DND-41 (cell line): ENCODE results near the gene NDUFS5.

Source experiments
- ATAC-seq: fragments of 200-7000 bp; cut with Tn5 transposase; 3 replicates; pipeline ENCODE4 v1.9.1; 2021; ENCODE audit warnings: low read depth; ENCODE audit not compliant: insufficient read depth
- DNase-seq: peaks from one replicate; pipeline ENCODE4 v3.0.0-alpha.2; 2020
- H2AFZ ChIP-seq: 2 replicates; pipeline ENCODE4 v1.6.0; 2012; ENCODE audit warnings: low read depth, low read length
- H3K27ac ChIP-seq: 2 replicates; pipeline ENCODE4 v1.5.1; 2012; ENCODE audit warnings: low read length, inconsistent platforms
- H3K27me3 ChIP-seq: fragments of 200-600 bp; sonication (generic); 2 replicates; pipeline ENCODE4 v1.6.0; 2012; ENCODE audit warnings: low read length, mild to moderate bottlenecking, inconsistent platforms; ENCODE audit not compliant: insufficient read depth, poor library complexity
- H3K36me3 ChIP-seq: 2 replicates; pipeline ENCODE4 v1.5.1; 2012; ENCODE audit warnings: low read length, inconsistent platforms; ENCODE audit not compliant: insufficient read depth
- H3K4me1 ChIP-seq: 2 replicates; pipeline ENCODE4 v1.5.1; 2012; ENCODE audit warnings: mild to moderate bottlenecking, low read length; ENCODE audit not compliant: insufficient read depth
- H3K4me2 ChIP-seq: 2 replicates; pipeline ENCODE4 v1.6.0; 2012; ENCODE audit warnings: mild to moderate bottlenecking, moderate library complexity, low read length, inconsistent platforms; ENCODE audit not compliant: insufficient read depth
- H3K4me3 ChIP-seq, 2 experiments: fragments of 200-600 bp in 1 of 2; shearing (Covaris generic) in 1 of 2; 2 replicates each; pipeline ENCODE4 v1.5.1; 2012 to 2016; ENCODE audit warnings: inconsistent platforms in 2 of 2, low read length in 2 of 2, mild to moderate bottlenecking in 2 of 2, low read depth in 1 of 2, moderate library complexity in 1 of 2
- H3K79me2 ChIP-seq: 2 replicates; pipeline ENCODE4 v1.6.0; 2012; ENCODE audit warnings: low read length, inconsistent platforms; ENCODE audit not compliant: insufficient read depth
- H3K9ac ChIP-seq: 2 replicates; pipeline ENCODE4 v1.6.0; 2012; ENCODE audit warnings: low read depth, mild to moderate bottlenecking, inconsistent platforms, low read length, moderate library complexity
- H3K9me3 ChIP-seq: 2 replicates; pipeline ENCODE4 v1.5.1; 2012; ENCODE audit warnings: low read length, moderate library complexity, mild to moderate bottlenecking, inconsistent platforms; ENCODE audit not compliant: insufficient read depth, severe bottlenecking
- H4K20me1 ChIP-seq: 2 replicates; pipeline ENCODE4 v1.6.0; 2012; ENCODE audit warnings: low read length; ENCODE audit not compliant: insufficient read depth
- CTCF ChIP-seq: IDR thresholded peaks from 2 replicates; pipeline ENCODE4 v1.5.1; 2012; ENCODE audit warnings: borderline replicate concordance, low read length, moderate library complexity, mild to moderate bottlenecking; ENCODE audit not compliant: poor library complexity, severe bottlenecking; ENCODE audit errors: extremely low read depth
- EZH2 ChIP-seq: IDR thresholded peaks from 3 replicates; pipeline ENCODE4 v1.6.1; 2012; ENCODE audit warnings: borderline replicate concordance, low read depth, mild to moderate bottlenecking, moderate library complexity, low read length, inconsistent platforms; ENCODE audit not compliant: severe bottlenecking

Gene NDUFS5

DNA sequence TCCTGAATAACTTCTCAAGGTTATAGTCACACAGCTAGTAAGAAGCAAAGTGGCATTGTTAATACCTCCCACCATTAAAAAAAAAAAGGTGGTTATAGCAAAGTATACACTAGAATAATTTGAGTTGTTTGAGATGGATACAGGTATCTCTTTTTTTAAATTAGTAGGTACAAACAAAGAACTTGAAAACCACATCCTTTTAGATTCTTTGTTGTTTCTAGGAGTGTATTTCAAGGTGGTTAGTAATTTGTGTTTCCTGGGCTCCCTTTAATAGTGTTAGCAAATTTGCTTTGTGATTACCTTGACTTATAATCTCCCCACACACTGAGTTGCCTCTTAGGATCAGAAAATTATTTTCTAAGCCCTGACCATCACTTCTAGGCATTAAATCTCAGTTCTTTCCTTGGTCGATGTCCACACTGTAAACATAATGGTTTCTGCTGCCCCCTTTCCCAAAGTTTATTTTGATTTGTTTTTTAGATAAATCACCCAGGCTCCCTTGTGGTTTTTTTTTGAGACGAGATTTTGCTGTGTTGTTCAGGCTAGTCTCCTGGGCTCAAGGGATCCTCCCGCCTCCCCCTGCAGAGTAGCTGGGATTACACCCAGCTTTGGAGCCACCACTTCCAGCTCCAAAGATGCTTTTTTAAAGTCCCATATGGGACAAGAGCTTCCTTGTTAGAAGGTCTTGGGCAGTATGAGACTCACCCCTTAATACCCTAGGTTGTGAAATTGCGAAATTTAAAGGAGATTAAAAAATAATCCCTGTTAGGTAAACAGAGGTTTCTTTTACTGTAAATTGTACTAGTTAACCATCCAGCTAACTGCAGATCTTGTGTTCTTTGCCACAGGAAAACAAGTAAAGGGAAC, 28.9 kb upstream of the NDUFS5 start:
- Histone ChIP-seq H3K79me2 (peaks cover 84% of the 10 kb centered on the region), H2AFZ (no peak overlapping the region), H3K4me1 (peaks cover 25% of the 10 kb centered on the region), H4K20me1 (peaks cover 57% of the 10 kb centered on the region), H3K4me2 (no peak overlapping the region), H3K27me3 (no peaks in the 10 kb centered on the region), H3K9ac (no peak overlapping the region), H3K4me3 (no peak overlapping the region), H3K36me3 (peaks cover 81% of the 10 kb centered on the region), H3K9me3 (no peaks in the 10 kb centered on the region), H3K27ac (no peak overlapping the region)
- DNase-seq (no peak), ATAC-seq (0 out of 3 replicates have a peak, but pooled peaks have one; percentile 44)
- TF ChIP-seq CTCF (no peak), EZH2 (no peak)

DNA sequence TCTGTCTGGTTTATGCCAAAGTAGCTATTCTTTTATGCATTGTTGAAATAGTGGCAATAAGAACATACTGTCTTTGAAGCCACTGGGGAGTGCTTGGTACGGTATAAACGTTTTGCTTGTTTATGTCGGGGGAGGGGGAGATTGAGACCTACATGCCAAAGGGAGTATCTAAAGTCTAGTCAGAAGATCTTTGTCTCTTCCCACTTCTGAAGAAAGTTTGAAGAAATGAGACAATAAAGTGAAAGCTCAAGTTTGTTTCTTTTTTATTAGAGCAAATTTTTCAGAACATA, 28.3 kb upstream of the NDUFS5 start:
- Histone ChIP-seq H4K20me1 (peaks cover 54% of the 10 kb centered on the region), H3K9ac (no peak overlapping the region), H2AFZ (no peak overlapping the region), H3K4me1 (peaks cover 19% of the 10 kb centered on the region), H3K9me3 (no peaks in the 10 kb centered on the region), H3K4me3 (no peak overlapping the region), H3K27me3 (no peaks in the 10 kb centered on the region), H3K36me3 (peaks cover 85% of the 10 kb centered on the region), H3K4me2 (no peak overlapping the region), H3K27ac (no peak overlapping the region), H3K79me2 (peaks cover 78% of the 10 kb centered on the region)
- ATAC-seq = no peak
- DNase-seq = no peak
- TF ChIP-seq EZH2 = no peak
- TF ChIP-seq CTCF = no peak

- Histone ChIP-seq H3K4me3 (no peak overlapping the region), H3K27ac (no peak overlapping the region), H3K4me2 (no peak overlapping the region), H3K9me3 (no peaks in the 10 kb centered on the region), H3K4me1 (peaks cover 8% of the 10 kb centered on the region; the same call in 1 of the 2 replicates), H3K36me3 (peaks cover 98% of the 10 kb centered on the region), H4K20me1 (peaks cover 28% of the 10 kb centered on the region), H3K27me3 (no peaks in the 10 kb centered on the region), H3K79me2 (peaks cover 39% of the 10 kb centered on the region), H2AFZ (no peak overlapping the region), H3K9ac (no peak overlapping the region)
- TF ChIP-seq EZH2 (no peak), CTCF (no peak)
- DNase-seq = no peak
- ATAC-seq = no peak
Measured at GRCh38 chr1:39001516-39002421, 24.4 kb upstream of the NDUFS5 start.
